ENCODE results near the gene CTXND1. TPM values are rescaled to one million over a fixed set of nuclear protein-coding genes. Genes with fewer than 3 reads are reported as not detected.

CTXND1 gene
- total RNA-seq, 2 donors from 2014 or later: 0.14 TPM; not detected in 1

GRCh38 chr15:80264031-80264430, 12.0 kb upstream of the CTXND1 start:
- DNase-seq (ENCODE audit: low spot score): no peak
- ATAC-seq (ENCODE audit: insufficient number of reproducible peaks, low FRiP score, low read depth): no peak
- H3K27me3 ChIP-seq (replicated peaks; ENCODE audit: insufficient read depth): no peaks in the 10 kb centered on the region

GRCh38 chr15:80260551-80260950, 8.5 kb upstream of the CTXND1 start:
- no peak for TF ChIP-seq CTCF (IDR thresholded peaks at IDR 0.05)
- Histone ChIP-seq H3K4me1 (ENCODE audit: control insufficient read depth in 1 of 2, low read depth in 2 of 2) (no peaks in the 10 kb centered on the region), H3K36me3 (no peaks in the 10 kb centered on the region), H3K27me3 (replicated peaks; ENCODE audit: insufficient read depth) (no peaks in the 10 kb centered on the region), H3K4me3 (no peak overlapping the region), H3K9me3 (no peaks in the 10 kb centered on the region), H3K27ac (no peak overlapping the region)
- ATAC-seq (ENCODE audit: insufficient number of reproducible peaks, low FRiP score, low read depth) (no peak), DNase-seq (ENCODE audit: low spot score) (no peak)

More at GRCh38 chr15:80264031-80264430, 12.0 kb upstream of the CTXND1 start:
- H3K27ac ChIP-seq: no peak overlapping the region
- H3K9me3 ChIP-seq: no peaks in the 10 kb centered on the region
- no peak for TF ChIP-seq CTCF (IDR thresholded peaks at IDR 0.05)
- no peak overlapping the region for H3K4me3 ChIP-seq
- H3K36me3 ChIP-seq: no peaks in the 10 kb centered on the region
- no peaks in the 10 kb centered on the region for H3K4me1 ChIP-seq (ENCODE audit: control insufficient read depth in 1 of 2, low read depth in 2 of 2)

GRCh38 chr15:80259942-80260510, 8.0 kb upstream of the CTXND1 start:
- Histone ChIP-seq H3K27ac (no peak overlapping the region), H3K27me3 (replicated peaks; ENCODE audit: insufficient read depth) (no peaks in the 10 kb centered on the region), H3K9me3 (no peaks in the 10 kb centered on the region), H3K36me3 (no peaks in the 10 kb centered on the region), H3K4me1 (ENCODE audit: control insufficient read depth in 1 of 2, low read depth in 2 of 2) (no peaks in the 10 kb centered on the region), H3K4me3 (no peak overlapping the region)
- DNase-seq (ENCODE audit: low spot score) (no peak), ATAC-seq (ENCODE audit: insufficient number of reproducible peaks, low FRiP score, low read depth) (no peak)
- no peak for TF ChIP-seq CTCF (IDR thresholded peaks at IDR 0.05)

- Histone ChIP-seq H3K27ac (no peak overlapping the region), H3K9me3 (no peaks in the 10 kb centered on the region), H3K27me3 (replicated peaks; ENCODE audit: insufficient read depth) (peaks cover 11% of the 10 kb centered on the region), H3K4me1 (ENCODE audit: control insufficient read depth in 1 of 2, low read depth in 2 of 2) (peaks cover 2 to 12% of the 10 kb centered on the region in 2 donors), H3K36me3 (no peaks in the 10 kb centered on the region), H3K4me3 (peak overlapping the region; percentile 69)
- no peak for ATAC-seq (ENCODE audit: insufficient number of reproducible peaks, low FRiP score, low read depth)
- TF ChIP-seq CTCF (IDR thresholded peaks at IDR 0.05): no peak
- DNase-seq (ENCODE audit: low spot score): no peak
Measured at GRCh38 chr15:80251428-80252120, 439 bp downstream of the CTXND1 start.

- H3K4me3 ChIP-seq: peak overlapping the region; percentile 69
- TF ChIP-seq CTCF (IDR thresholded peaks at IDR 0.05): no peak
- DNase-seq (ENCODE audit: low spot score) (no peak), ATAC-seq (ENCODE audit: insufficient number of reproducible peaks, low FRiP score, low read depth) (no peak)
- H3K27ac ChIP-seq: no peak overlapping the region
- peaks cover 11% of the 10 kb centered on the region for H3K27me3 ChIP-seq (replicated peaks; ENCODE audit: insufficient read depth)
- no peaks in the 10 kb centered on the region for H3K9me3 ChIP-seq
- peaks cover 2 to 12% of the 10 kb centered on the region in 2 donors for H3K4me1 ChIP-seq (ENCODE audit: control insufficient read depth in 1 of 2, low read depth in 2 of 2)
- no peaks in the 10 kb centered on the region for H3K36me3 ChIP-seq
Measured at GRCh38 chr15:80250614-80251427, 1.2 kb downstream of the CTXND1 start.

All from thoracic aorta (tissue), 2 donors.